GM20431 (cell line): ENCODE measurements around the gene MCCC2.
"Not testable (repeated sequence)": the region's sequence is repeated elsewhere in the genome, so short reads cannot be mapped to it uniquely, and the experiment has no call there.

ENCODE experiments used
- in situ Hi-C: fragments of 300-500 bp; cut with MseI, MboI; formaldehyde crosslinking; loops from one replicate; pipeline ENCODE4 v1.15.0; 2020; ENCODE audit warnings: low sequenced_read_pairs; ENCODE audit not compliant: unreplicated experiment

The MCCC2 gene

GRCh38 chr5:71586941-71587765 lies at the start of gene MCCC2:
TSS of gene MCCC2 (plus strand) at chr5:71587340. CDS start at chr5:71587426, 86 bp downstream.
- in situ Hi-C loops = no loop called here

- in situ Hi-C loops = no loop called here
Measured at GRCh38 chr5:71537687-71538086, 49.5 kb upstream of the MCCC2 start.

DNA sequence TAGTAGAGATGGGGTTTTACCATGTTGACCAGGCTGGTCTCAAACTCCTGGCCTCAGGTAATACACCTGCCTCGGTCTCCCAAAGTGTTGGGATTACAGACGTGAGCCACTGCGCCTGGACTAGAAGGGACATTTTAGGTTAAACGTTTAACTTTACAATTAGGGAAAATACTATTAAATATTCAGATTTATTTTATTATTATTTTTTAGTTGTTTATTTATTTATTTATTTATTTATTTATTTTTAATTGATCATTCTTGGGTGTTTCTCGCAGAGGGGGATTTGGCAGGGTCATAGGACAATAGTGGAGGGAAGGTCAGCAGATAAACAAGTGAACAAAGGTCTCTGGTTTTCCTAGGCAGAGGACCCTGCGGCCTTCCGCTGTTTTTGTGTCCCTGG lies 36.3 kb upstream of the MCCC2 start:
- in situ Hi-C loops = not testable (repeated sequence)

- in situ Hi-C loops = not testable (repeated sequence)
Measured at GRCh38 chr5:71551582-71551981, 35.6 kb upstream of the MCCC2 start.

GRCh38 chr5:71552026-71552749 lies 35.0 kb upstream of the MCCC2 start:
- in situ Hi-C loops = not testable (repeated sequence)

DNA sequence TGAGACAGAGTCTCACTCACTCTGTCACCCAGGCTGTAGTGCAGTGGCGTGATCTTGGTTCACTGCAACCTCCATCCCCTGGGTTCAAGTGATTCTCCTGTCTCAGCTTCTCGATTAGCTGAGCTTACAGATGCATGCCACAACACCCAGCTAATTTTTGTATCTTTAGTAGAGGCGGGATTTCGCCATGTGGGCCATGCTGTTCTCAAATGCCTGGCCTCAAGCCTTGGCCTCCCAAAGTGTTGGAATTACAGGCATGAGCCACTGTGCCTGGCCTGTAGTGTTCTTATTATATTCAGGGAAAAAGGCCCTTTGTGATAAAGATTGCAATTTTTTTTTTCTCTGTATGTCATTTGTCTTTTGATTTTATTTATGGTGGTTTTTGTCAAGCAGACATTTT lies 24.0 kb upstream of the MCCC2 start:
- in situ Hi-C loops = no loop called here

- in situ Hi-C loops = no loop called here
Measured at GRCh38 chr5:71564895-71565294, 22.2 kb upstream of the MCCC2 start.

DNA sequence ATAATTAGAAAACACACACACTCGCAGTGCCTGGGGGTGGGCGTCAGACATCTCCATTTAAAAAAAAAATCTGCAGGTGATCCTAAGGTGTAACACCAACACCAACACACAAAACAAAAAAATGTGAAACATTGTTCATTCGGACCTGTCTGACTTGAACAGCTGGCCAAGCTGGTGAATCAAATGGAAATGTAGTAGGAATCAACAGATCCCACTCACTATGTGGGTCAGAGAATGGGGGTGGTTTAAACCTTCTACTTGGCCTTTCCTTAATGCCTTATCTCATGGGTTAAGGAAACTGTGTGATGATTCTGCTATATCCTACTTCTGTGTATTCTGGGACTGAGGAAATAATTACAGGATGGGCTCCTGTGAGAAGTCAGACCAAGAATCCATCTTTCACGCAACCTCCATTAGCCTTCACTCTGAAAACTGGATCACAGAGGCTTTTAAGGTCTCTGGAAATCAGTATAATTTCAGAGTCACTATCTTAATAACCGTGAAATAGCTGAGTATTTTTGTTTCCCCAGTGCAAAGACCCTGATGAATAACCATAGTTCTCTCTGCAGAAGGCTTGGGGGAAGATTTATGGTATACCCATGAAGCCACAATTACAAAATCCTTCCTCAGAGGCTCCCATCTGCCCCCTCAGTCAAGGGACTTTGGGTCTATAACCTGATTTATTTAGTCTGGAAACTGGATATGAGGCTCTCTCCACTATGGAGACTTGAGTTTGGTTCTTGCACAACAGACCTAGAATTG lies 17.2 kb upstream of the MCCC2 start:
- in situ Hi-C loops = no loop called here

GRCh38 chr5:71571811-71572210 lies 15.3 kb upstream of the MCCC2 start:
- in situ Hi-C loops = not testable (repeated sequence)

- in situ Hi-C loops = no loop called here
Measured at GRCh38 chr5:71573591-71573990, 13.5 kb upstream of the MCCC2 start.

DNA sequence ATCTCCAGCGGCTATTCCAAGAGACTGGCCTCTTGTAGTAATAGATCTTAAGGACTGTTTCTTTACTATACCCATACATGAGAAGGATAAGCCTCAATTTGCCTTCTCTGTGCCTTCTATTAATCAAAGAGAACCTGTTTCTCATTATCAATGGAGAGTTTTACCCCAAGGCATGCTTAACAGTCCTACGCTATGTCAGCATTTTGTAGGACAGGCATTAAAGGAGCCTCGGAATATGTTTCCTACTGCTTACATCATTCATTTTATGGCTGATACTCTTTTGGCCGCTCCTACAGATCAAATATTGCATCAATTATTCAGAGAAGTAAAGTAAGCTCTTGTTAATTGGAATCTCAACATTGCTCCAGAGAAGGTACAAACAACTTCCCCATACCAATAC lies 11.6 kb upstream of the MCCC2 start:
- in situ Hi-C loops = not testable (repeated sequence)

- in situ Hi-C loops = no loop called here
Measured at GRCh38 chr5:71576241-71576640, 10.9 kb upstream of the MCCC2 start.

DNA sequence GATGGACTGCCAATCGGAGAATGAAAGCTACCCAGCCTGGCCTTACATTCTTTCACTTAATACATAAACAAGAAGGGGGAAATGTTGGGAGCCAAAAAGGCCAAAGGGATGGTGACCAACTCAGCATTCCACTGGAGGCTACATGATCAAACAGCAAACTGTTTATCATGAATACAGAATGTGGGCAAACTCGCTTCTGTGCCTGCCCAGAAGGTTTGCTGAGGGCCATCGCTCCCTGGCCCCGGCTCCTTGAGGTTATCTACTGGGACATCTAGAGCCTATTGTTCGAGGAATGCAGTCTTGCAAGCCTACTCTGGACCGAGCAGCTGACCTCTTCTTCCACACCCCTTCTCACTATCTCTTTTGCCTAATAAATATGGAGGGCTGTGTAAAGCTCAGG lies 9.3 kb upstream of the MCCC2 start:
- in situ Hi-C loops = not testable (repeated sequence)

- in situ Hi-C loops = no loop called here
Measured at GRCh38 chr5:71582945-71583584, 4.1 kb upstream of the MCCC2 start.

- in situ Hi-C loops = no loop called here
Measured at GRCh38 chr5:71586052-71586940, 844 bp upstream of the MCCC2 start.

DNA sequence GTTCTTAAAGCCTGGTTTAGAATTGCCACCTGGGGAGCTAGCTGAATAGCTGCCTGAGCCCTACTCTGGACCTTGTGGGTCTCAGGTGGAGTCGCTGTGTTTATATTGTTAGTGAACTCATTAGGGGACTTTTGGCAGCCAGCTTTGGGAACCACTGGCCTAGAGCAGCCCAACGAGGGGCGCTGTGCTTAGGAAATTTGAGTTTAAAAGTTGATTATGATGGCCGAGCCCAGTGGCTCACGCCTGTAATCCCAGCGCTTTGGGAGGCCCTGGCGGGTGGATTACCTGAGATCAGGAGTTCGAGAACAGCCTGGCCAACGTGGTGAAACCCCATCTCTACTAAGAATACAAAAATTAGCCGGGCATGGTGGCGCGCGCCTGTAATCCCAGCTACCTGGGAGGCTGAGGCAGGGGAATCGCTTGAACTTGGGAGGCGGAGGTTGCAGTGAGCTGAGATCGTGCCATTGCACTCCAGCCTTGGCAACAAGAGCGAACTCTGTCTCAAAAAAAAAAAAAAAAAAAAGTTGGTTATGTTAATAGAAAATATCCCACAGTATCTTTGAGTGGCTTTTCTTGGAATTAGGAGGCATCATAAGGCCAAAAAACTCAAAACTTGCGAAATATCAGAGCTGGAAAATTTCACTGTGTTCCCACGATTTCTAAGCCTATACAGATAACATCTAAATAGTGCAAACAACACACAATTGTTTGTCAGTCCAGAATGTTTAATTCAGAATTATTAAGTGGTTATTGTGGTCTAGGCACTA lies 809 bp downstream of the MCCC2 start:
- in situ Hi-C loops = no loop called here

DNA sequence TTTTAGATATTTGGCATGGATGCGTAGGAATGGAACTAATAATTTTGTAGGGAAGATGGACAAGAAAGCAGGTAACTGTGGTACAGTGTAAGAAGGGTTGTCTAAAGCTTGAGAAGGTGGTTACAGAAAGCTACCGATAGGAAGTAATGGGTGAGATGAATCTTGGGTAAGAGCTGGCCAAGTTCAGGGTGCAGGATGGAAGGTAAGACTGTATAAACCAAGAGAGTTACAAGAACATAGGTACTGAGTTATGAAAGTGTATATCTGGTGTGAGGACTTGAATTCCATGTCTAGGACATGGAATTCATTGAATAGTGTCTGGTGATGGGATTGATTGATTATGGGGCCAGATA lies 1.4 kb downstream of the MCCC2 start:
- in situ Hi-C loops = no loop called here

GRCh38 chr5:71589903-71590302 lies 2.8 kb downstream of the MCCC2 start:
- in situ Hi-C loops = no loop called here

DNA sequence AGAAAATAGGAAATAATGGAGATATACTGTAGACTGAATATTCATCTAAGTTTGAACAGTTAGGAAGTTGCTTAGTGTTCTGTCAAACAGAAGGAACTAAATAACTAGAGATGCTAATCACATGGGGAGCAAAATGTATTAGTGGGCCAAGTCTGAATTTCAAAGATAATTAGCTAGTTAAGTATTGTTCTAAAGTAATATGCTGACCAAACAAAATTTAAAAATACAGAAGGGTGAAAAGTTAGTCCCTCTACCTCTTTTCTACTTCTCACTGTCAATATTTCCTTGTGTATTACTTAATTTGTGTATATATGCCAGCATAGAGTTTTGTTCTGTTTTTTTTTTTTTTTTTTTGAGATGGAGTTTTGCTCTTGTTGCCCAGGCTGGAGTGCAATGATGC lies 4.0 kb downstream of the MCCC2 start:
- in situ Hi-C loops = no loop called here
